OCI-LY3 (cell line): ENCODE data around the gene UBN1.

ENCODE experiments used
- EZH2phosphoT487 ChIP-seq: fragments of 200-600 bp; shearing (Covaris generic); IDR thresholded peaks from 2 replicates; pipeline ENCODE4 v1.6.1; 2018; ENCODE audit warnings: antibody characterized with exemption, mixed run types, low read depth
- TF ChIP-seq, protein P1 (sequence below): fragments of 200-600, 300-600 bp; sonication (generic); IDR thresholded peaks from 2 replicates; pipeline ENCODE4 v1.5.1; 2014; ENCODE audit warnings: antibody characterized with exemption, low read length, low read depth

DNA sequence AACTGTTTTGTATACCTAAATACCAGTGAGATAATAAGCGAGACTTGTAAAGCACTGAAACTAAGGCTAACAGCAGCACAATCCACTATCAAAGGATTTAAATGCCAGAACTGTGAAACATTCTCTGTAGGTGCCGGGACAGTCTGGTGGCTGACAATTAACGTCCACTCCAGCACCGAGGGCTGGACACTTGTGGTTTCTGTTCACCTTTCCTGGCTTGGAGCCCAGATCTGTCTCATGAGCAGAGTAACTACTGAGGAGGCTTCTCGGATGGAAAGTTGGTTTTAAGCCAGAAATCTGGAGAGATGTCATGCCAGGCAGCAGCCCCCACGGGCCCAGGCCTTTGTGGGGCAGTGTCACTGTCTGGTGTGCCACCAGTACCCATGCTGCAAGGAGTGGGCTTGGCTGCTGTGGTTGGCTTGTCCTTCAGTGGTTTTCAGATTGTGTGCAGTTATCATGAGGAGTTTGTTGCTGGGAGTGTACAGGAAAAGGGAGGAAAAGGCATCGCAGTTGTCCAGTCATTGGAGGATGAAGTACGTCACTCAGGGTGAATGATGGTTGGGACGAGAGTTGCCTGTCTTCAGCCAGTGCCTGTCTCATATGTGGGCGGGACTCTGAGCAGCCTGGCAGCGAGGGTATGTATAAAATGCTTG is 35.5 kb downstream of the UBN1 start:
- TF ChIP-seq, protein P1, sequence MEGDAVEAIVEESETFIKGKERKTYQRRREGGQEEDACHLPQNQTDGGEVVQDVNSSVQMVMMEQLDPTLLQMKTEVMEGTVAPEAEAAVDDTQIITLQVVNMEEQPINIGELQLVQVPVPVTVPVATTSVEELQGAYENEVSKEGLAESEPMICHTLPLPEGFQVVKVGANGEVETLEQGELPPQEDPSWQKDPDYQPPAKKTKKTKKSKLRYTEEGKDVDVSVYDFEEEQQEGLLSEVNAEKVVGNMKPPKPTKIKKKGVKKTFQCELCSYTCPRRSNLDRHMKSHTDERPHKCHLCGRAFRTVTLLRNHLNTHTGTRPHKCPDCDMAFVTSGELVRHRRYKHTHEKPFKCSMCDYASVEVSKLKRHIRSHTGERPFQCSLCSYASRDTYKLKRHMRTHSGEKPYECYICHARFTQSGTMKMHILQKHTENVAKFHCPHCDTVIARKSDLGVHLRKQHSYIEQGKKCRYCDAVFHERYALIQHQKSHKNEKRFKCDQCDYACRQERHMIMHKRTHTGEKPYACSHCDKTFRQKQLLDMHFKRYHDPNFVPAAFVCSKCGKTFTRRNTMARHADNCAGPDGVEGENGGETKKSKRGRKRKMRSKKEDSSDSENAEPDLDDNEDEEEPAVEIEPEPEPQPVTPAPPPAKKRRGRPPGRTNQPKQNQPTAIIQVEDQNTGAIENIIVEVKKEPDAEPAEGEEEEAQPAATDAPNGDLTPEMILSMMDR: no peak
- no peak for TF ChIP-seq EZH2phosphoT487
